Measurements from ENCODE around the gene MTA3. TPM values are rescaled to one million over a fixed set of nuclear protein-coding genes. Genes with fewer than 3 reads are reported as not detected.
"Not testable (repeated sequence)": the region's sequence is repeated elsewhere in the genome, so short reads cannot be mapped to it uniquely, and the experiment has no call there.

MTA3 gene
- total RNA-seq, 4 donors from 2014 or later = 6.6 to 21.6 (median 9.5) TPM

DNA sequence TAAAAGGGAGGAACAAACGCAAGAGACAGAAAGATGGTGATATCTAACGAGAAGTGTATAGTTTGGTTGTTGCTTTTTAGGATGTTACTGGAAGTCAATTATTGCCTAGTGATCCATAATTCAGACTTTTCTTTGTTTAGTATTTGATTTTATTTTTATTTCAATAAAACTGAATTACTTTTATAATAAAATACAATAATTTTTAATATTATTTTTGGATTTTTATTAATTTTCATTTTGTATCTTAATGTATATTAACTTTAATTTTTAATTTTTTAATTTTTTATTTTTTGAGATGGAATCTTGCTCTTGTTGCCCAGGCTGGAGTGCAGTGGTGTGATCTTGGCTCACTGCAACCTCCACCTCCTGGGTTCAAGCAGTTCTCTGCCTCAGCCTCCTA is 55.6 kb downstream of the MTA3 start:
- no peak overlapping the region for H3K27ac ChIP-seq
- H3K27me3 ChIP-seq = no peaks in the 10 kb centered on the region
- no peaks in the 10 kb centered on the region for H3K9me3 ChIP-seq
- peaks cover 0 to 6% of the 10 kb centered on the region in 2 donors for H3K36me3 ChIP-seq
- H3K4me3 ChIP-seq = no peak overlapping the region
- in situ Hi-C loops (cut with MboI; ENCODE audit: low sequenced_read_pairs in 4 of 4) (no loop called here), intact Hi-C loops (cut with DNase I; ENCODE audit: low total_unique reads) (no loop called here)
- TF ChIP-seq POLR2A (IDR thresholded peaks at IDR 0.05) = no peak
- no peak for TF ChIP-seq CTCF (IDR thresholded peaks at IDR 0.05 in 4 of 5, conservative IDR thresholded peaks at IDR 0.05 in 1 of 5)
- H3K4me1 ChIP-seq = no peaks in the 10 kb centered on the region
- ATAC-seq (no peak), DNase-seq (no peak)

GRCh38 chr2:42628024-42628423 is 59.6 kb downstream of the MTA3 start:
- H3K9me3 ChIP-seq; in situ Hi-C loops (cut with MboI; ENCODE audit: low sequenced_read_pairs in 4 of 4); intact Hi-C loops (cut with DNase I; ENCODE audit: low total_unique reads); H3K36me3 ChIP-seq; DNase-seq; H3K4me1 ChIP-seq; ATAC-seq; H3K4me3 ChIP-seq; H3K27ac ChIP-seq; H3K27me3 ChIP-seq: not testable (repeated sequence)

DNA sequence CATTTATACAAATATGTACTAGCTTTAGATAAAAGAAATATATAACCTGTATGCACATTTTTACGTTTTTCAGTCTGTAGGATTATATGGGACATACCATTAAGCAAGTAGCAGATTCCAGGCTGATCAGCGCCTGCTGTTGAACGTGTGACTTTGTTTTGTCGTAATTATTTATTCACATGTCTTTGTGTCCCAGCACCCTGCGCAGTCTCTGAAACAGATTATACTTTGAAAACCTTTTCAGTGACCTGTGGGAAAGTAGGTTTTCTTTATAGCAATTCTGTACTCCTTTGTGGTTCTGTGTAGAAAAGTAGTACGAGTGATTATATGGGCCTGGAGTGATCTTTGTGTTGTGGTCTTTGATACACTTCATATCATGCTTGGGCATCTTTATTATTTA is 68.5 kb downstream of the MTA3 start:
- Histone ChIP-seq H3K27ac (no peak overlapping the region), H3K4me1 (peaks cover 0 to 15% of the 10 kb centered on the region in 2 donors), H3K27me3 (no peaks in the 10 kb centered on the region), H3K4me3 (no peak overlapping the region), H3K9me3 (no peaks in the 10 kb centered on the region), H3K36me3 (no peaks in the 10 kb centered on the region)
- no peak for TF ChIP-seq POLR2A (IDR thresholded peaks at IDR 0.05)
- no peak for TF ChIP-seq CTCF (IDR thresholded peaks at IDR 0.05 in 4 of 5, conservative IDR thresholded peaks at IDR 0.05 in 1 of 5)
- no peak for DNase-seq
- intact Hi-C loops (cut with DNase I; ENCODE audit: low total_unique reads) = no loop called here
- no peak for ATAC-seq
- in situ Hi-C loops (cut with MboI; ENCODE audit: low sequenced_read_pairs in 4 of 4) = no loop called here

DNA sequence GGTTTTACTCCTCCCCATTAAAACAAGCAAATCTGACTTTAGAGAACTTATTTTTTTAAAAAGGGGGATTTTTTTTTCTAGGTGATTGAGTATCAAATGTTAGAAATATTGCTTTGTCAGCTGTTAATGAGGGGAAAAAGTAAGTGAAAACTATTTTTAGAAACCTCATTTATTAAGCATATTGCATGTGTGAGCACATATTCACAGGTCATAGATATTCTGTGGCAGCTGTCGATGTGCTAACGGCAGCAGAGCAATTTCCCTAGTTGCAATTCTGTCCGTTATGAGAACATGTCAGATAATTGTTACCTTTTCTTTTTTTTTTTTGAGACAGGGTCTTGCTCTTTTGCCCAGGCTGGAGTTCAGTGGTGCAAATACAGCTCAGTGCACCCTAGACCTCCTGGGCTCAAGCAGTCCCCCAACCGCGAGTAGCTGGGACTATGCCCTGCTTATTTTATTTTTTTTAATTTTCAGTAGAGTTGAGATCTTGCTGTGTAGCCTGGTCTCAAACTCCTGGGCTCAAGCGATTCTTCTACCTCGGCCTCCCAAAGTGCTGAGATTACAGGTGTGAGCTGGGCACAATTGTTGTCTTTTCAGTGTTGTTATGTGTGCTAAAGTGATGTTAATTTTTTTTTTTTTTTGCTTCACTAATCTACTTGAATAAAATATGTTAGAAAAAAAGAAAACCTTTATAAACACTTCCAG is 69.8 kb downstream of the MTA3 start:
- ATAC-seq (peak in 1 of 2 donors; percentile 37), DNase-seq (no peak)
- TF ChIP-seq POLR2A (IDR thresholded peaks at IDR 0.05) (no peak), CTCF (IDR thresholded peaks at IDR 0.05 in 4 of 5, conservative IDR thresholded peaks at IDR 0.05 in 1 of 5) (no peak)
- H3K4me3 ChIP-seq = peak overlapping the region in 1 of 4 donors; percentile 1
- no peaks in the 10 kb centered on the region for H3K9me3 ChIP-seq
- peaks cover 0 to 15% of the 10 kb centered on the region in 2 donors for H3K4me1 ChIP-seq
- in situ Hi-C loops (cut with MboI; ENCODE audit: low sequenced_read_pairs in 4 of 4) (no loop called here), intact Hi-C loops (cut with DNase I; ENCODE audit: low total_unique reads) (no loop called here)
- no peaks in the 10 kb centered on the region for H3K27me3 ChIP-seq
- no peak overlapping the region for H3K27ac ChIP-seq
- H3K36me3 ChIP-seq = no peaks in the 10 kb centered on the region

GRCh38 chr2:42639340-42640077 is 71.1 kb downstream of the MTA3 start:
- intact Hi-C loops (cut with DNase I; ENCODE audit: low total_unique reads) (no loop called here), in situ Hi-C loops (cut with MboI; ENCODE audit: low sequenced_read_pairs in 4 of 4) (no loop called here)
- no peak for TF ChIP-seq POLR2A (IDR thresholded peaks at IDR 0.05)
- TF ChIP-seq CTCF (IDR thresholded peaks at IDR 0.05 in 4 of 5, conservative IDR thresholded peaks at IDR 0.05 in 1 of 5) = no peak

More at GRCh38 chr2:42639340-42640077, 71.1 kb downstream of the MTA3 start:
- DNase-seq = no peak
- Histone ChIP-seq H3K27me3 (no peaks in the 10 kb centered on the region), H3K9me3 (no peaks in the 10 kb centered on the region), H3K4me3 (peak overlapping the region in 2 of 4 donors; percentile 1 to 28), H3K27ac (peak overlapping the region in 2 of 4 donors; percentile 1 to 45), H3K4me1 (peaks cover 0 to 15% of the 10 kb centered on the region in 2 donors), H3K36me3 (peaks cover 0 to 7% of the 10 kb centered on the region in 2 donors)
- no peak for ATAC-seq
